Endothelial cell of umbilical vein (primary cell): ENCODE results near the gene MYRIP. TPM values are rescaled to one million over a fixed set of nuclear protein-coding genes. Genes with fewer than 3 reads are reported as not detected.

Experiments used
- BruUV-seq: library from RNA; stranded (reverse); fragments of 400-500 nt; replicated peaks from 2 replicates; lab custom pipeline; 2021; lab: Mats Ljungman, UMichigan
- CTCF ChIA-PET: fragments of 300-600, 350-600 bp; sonication (Branson Sonifier 250); formaldehyde crosslinking; loops from one replicate; lab custom pipeline; 2021; ENCODE audit warnings: antibody characterized with exemption, inconsistent platforms; lab: Charles Lee
- POLR2A ChIA-PET: fragments of 300-600, 350-600 bp; sonication (Branson Sonifier 250); formaldehyde crosslinking; loops from one replicate; lab custom pipeline; 2021; ENCODE audit warnings: antibody characterized with exemption, inconsistent platforms; lab: Charles Lee
- DNase-seq: peaks from one replicate; pipeline ENCODE4 v3.0.0-alpha.2; 2011; ENCODE audit warnings: low read depth, low spot score
- FAIRE-seq: peaks from 2 replicates; lab custom pipeline; 2011; peaks lifted over from hg19 to GRCh38; lab: Jason Lieb, UNC
- H2AFZ ChIP-seq: 2 replicates; pipeline ENCODE4 v1.6.0; 2012; ENCODE audit warnings: low read depth, low read length, control low read depth, inconsistent platforms
- H3K27ac ChIP-seq: 2 replicates; pipeline ENCODE4 v1.5.1; 2011; ENCODE audit warnings: low read depth, mild to moderate bottlenecking, control low read depth, low read length, moderate library complexity; ENCODE audit not compliant: insufficient read depth
- H3K27me3 ChIP-seq, 2 experiments: 2 replicates each; pipeline versions ENCODE4 v1.6.0 to v1.6.1; 2011; ENCODE audit warnings: low read length in 2 of 2, mixed read lengths in 1 of 2; ENCODE audit not compliant: control insufficient read depth in 2 of 2, insufficient read depth in 2 of 2
- H3K36me3 ChIP-seq, 2 experiments: 2 replicates in 1 of 2; 3 replicates in 1 of 2; pipeline ENCODE4 v1.5.1; 2011; ENCODE audit warnings: low read length in 2 of 2, mild to moderate bottlenecking in 1 of 2, moderate library complexity in 1 of 2; ENCODE audit not compliant: control insufficient read depth in 2 of 2, insufficient read depth in 2 of 2; ENCODE audit errors: extremely low read depth in 1 of 2
- H3K4me1 ChIP-seq: 3 replicates; pipeline ENCODE4 v1.5.1; 2011; ENCODE audit warnings: mild to moderate bottlenecking, low read length; ENCODE audit not compliant: control insufficient read depth, insufficient read depth; ENCODE audit errors: extremely low read depth
- H3K4me2 ChIP-seq: 2 replicates; pipeline ENCODE4 v1.6.1; 2011; ENCODE audit warnings: low read length, control low read depth, mixed read lengths; ENCODE audit not compliant: insufficient read depth
- H3K4me3 ChIP-seq, 3 experiments: fragments of 200-600 bp in 1 of 3; sonication (generic), shearing (Covaris generic) in 1 of 3; replicated peaks in 1 of 3; 2 replicates each; pipeline ENCODE4 v1.5.1; 2011 to 2016; ENCODE audit warnings: control low read depth in 3 of 3, low read length in 3 of 3, mild to moderate bottlenecking in 2 of 3, inconsistent platforms in 1 of 3, low read depth in 1 of 3, moderate library complexity in 1 of 3; ENCODE audit not compliant: insufficient read depth in 1 of 3
- H3K79me2 ChIP-seq: 2 replicates; pipeline ENCODE4 v1.6.0; 2012; ENCODE audit warnings: low read length, inconsistent platforms; ENCODE audit not compliant: control insufficient read depth, insufficient read depth
- H3K9ac ChIP-seq: replicated peaks from 2 replicates; pipeline ENCODE3; 2011; ENCODE audit warnings: low read length, control low read depth; ENCODE audit not compliant: insufficient read depth; ENCODE audit errors: extremely low read depth
- H3K9me1 ChIP-seq: replicated peaks from 3 replicates; pipeline ENCODE4 v1.6.0; 2011; ENCODE audit warnings: mild to moderate bottlenecking, low read length; ENCODE audit not compliant: control insufficient read depth, insufficient read depth; ENCODE audit errors: extremely low read depth
- H3K9me3 ChIP-seq: replicated peaks from 2 replicates; pipeline ENCODE4 v1.5.1; 2012; ENCODE audit warnings: low read length, inconsistent platforms; ENCODE audit not compliant: control insufficient read depth, insufficient read depth
- H4K20me1 ChIP-seq: replicated peaks from 2 replicates; pipeline ENCODE3; 2011; ENCODE audit warnings: mild to moderate bottlenecking, low read length; ENCODE audit not compliant: control insufficient read depth, insufficient read depth; ENCODE audit errors: extremely low read depth
- CTCF ChIP-seq, 2 donors: IDR thresholded peaks; 1 replicate in 1 of 2; 2 replicates in 1 of 2; pipeline ENCODE4 v1.5.1; 2011; ENCODE audit warnings: low read length in 2 of 2, mild to moderate bottlenecking in 2 of 2, moderate library complexity in 2 of 2, control low read depth in 1 of 2, inconsistent platforms in 1 of 2, low read depth in 1 of 2; ENCODE audit not compliant: insufficient read depth in 1 of 2; ENCODE audit errors: extremely low read depth in 1 of 2
- EZH2 ChIP-seq: IDR thresholded peaks from 2 replicates; pipeline ENCODE4 v1.6.1; 2012; ENCODE audit warnings: borderline replicate concordance, low read depth, mild to moderate bottlenecking, moderate library complexity, low read length, inconsistent platforms; ENCODE audit not compliant: severe bottlenecking
- FOS ChIP-seq: IDR thresholded peaks from 2 replicates; pipeline ENCODE4 v1.6.1; 2011; ENCODE audit warnings: mild to moderate bottlenecking, low read length, moderate library complexity, borderline replicate concordance; ENCODE audit not compliant: insufficient read depth
- GATA2 ChIP-seq: IDR thresholded peaks from 2 replicates; pipeline ENCODE4 v1.7.0; 2011; ENCODE audit warnings: low read depth, mild to moderate bottlenecking, moderate library complexity, mixed read lengths, low read length; ENCODE audit not compliant: insufficient read length, insufficient read depth
- JUN ChIP-seq: IDR thresholded peaks from 2 replicates; pipeline ENCODE4 v1.6.1; 2011; ENCODE audit warnings: borderline replicate concordance, low read depth; ENCODE audit not compliant: insufficient read length, insufficient read depth
- MAX ChIP-seq: IDR thresholded peaks from 2 replicates; pipeline ENCODE4 v1.6.1; 2011; ENCODE audit not compliant: insufficient read depth, insufficient read length
- MYC ChIP-seq: IDR thresholded peaks from one replicate; pipeline ENCODE4 v1.6.1; 2011; ENCODE audit warnings: mild to moderate bottlenecking, low read depth, low read length
- POLR2A ChIP-seq: IDR thresholded peaks from 2 replicates; pipeline ENCODE4 v1.6.1; 2012; ENCODE audit warnings: low read depth, mild to moderate bottlenecking, control low read depth, low read length
- POLR2AphosphoS5 ChIP-seq: IDR thresholded peaks from 2 replicates; pipeline ENCODE4 v1.6.1; 2012; ENCODE audit warnings: low read depth, mild to moderate bottlenecking, control low read depth, low read length, moderate library complexity; ENCODE audit not compliant: insufficient read depth
- dilution Hi-C: fragments of 300-500 bp; cut with MboI; formaldehyde crosslinking; loops from one replicate; pipeline ENCODE4 v1.15.0; 2019; ENCODE audit warnings: low sequenced_read_pairs; ENCODE audit not compliant: extremely low pct_ligation_motif_present
- intact Hi-C: fragments of 100-400 bp; cut with micrococcal nuclease; formaldehyde crosslinking; loops from one replicate; pipeline ENCODE4 v1.10.0; 2022
- polyA plus RNA-seq, 4 experiments: library from polyadenylated mRNA; depleted of rRNA in 3 of 4; stranded (reverse) in 3 of 4; unstranded in 1 of 4; fragments of >200 nt; gene quantifications; 2 replicates each; pipeline versions ENCODE4 v1.2.1 to v1.2.3, GENCODE V29; 2011 to 2012; ENCODE audit warnings: missing spikeins in 1 of 4
- total RNA-seq: library from RNA; stranded (reverse); gene quantifications from 2 replicates; pipeline ENCODE4 v1.2.3, GENCODE V29; 2021

MYRIP gene
- total and polyA plus RNA-seq, 2 donors (not counting 3 experiments of a cell fraction or from before 2014, with no cell fraction given), result 6.7 to 11.9 TPM

- no peaks in the 10 kb centered on the region for H3K9me3 ChIP-seq
- FAIRE-seq (no peak), DNase-seq (no peak)
- no peaks in the 10 kb centered on the region for H3K27me3 ChIP-seq
- CTCF ChIA-PET, result interaction anchor here (0.6 to 1.4 kb wide), 3 partner anchors 15 to 39 kb away, joined by 3 to 4 read pairs (median 3); no protein-coding TSS in a partner anchor
- intact Hi-C loops (no loop called here), dilution Hi-C loops (no loop called here)
- no peaks in the 10 kb centered on the region for H4K20me1 ChIP-seq
- H3K36me3 ChIP-seq, result no peaks in the 10 kb centered on the region
- H3K9me1 ChIP-seq, result no peaks in the 10 kb centered on the region
- BruUV-seq, result no TSS peak
- H3K4me1 ChIP-seq, result no peaks in the 10 kb centered on the region
- no peak overlapping the region for H3K4me3 ChIP-seq
- TF ChIP-seq MAX (no peak), FOS (no peak), GATA2 (no peak), CTCF (IDR thresholded peaks at IDR 0.05; ENCODE audit: extremely low read depth in 1 of 2, insufficient read depth in 1 of 2, low read depth in 1 of 2, low read length in 2 of 2) (no peak), POLR2A (no peak), EZH2 (no peak), MYC (no peak), POLR2AphosphoS5 (no peak), JUN (no peak)
- no peak overlapping the region for H3K9ac ChIP-seq
- no peaks in the 10 kb centered on the region for H3K79me2 ChIP-seq
- no peak overlapping the region for H2AFZ ChIP-seq
- no peak overlapping the region for H3K27ac ChIP-seq
- H3K4me2 ChIP-seq, result no peak overlapping the region
- POLR2A ChIA-PET, result interaction anchor here (0.9 kb wide), 1 partner anchor 17 kb away, joined by 3 read pairs; no protein-coding TSS in a partner anchor
Measured at GRCh38 chr3:40137591-40138295, 328.3 kb downstream of the MYRIP start.
